Astrocyte (in vitro differentiated cells and primary cell): Measurements from ENCODE around the gene LMCD1. TPM values are rescaled to one million over a fixed set of nuclear protein-coding genes. Genes with fewer than 3 reads are reported as not detected.
A peak's percentile ranks its signal among the peaks of the same experiment; 100 is the strongest.

Source experiments
- DNase-seq: peaks from one replicate; pipeline ENCODE4 v3.0.0-alpha.2; 2010; ENCODE audit warnings: low read depth
- FAIRE-seq: peaks from 2 replicates; lab custom pipeline; 2011; peaks lifted over from hg19 to GRCh38; lab: Jason Lieb, UNC
- H2AFZ ChIP-seq: 2 replicates; pipeline ENCODE4 v1.6.0; 2012; ENCODE audit warnings: low read depth, low read length, inconsistent platforms
- H3K27ac ChIP-seq: 2 replicates; pipeline ENCODE4 v1.5.1; 2011; ENCODE audit warnings: low read depth, low read length, inconsistent platforms
- H3K27me3 ChIP-seq: 2 replicates; pipeline ENCODE4 v1.6.0; 2011; ENCODE audit warnings: low read length, inconsistent platforms; ENCODE audit not compliant: insufficient read depth
- H3K36me3 ChIP-seq: 2 replicates; pipeline ENCODE4 v1.5.1; 2011; ENCODE audit warnings: low read length, inconsistent platforms; ENCODE audit not compliant: insufficient read depth
- H3K4me1 ChIP-seq: 2 replicates; pipeline ENCODE4 v1.5.1; 2011; ENCODE audit warnings: low read length, inconsistent platforms; ENCODE audit not compliant: insufficient read depth
- H3K4me2 ChIP-seq: 2 replicates; pipeline ENCODE4 v1.6.0; 2012; ENCODE audit warnings: low read length, inconsistent platforms
- H3K4me3 ChIP-seq: 2 replicates; pipeline ENCODE4 v1.5.1; 2011; ENCODE audit warnings: low read depth, mild to moderate bottlenecking, low read length, inconsistent platforms; ENCODE audit not compliant: insufficient read depth
- H3K79me2 ChIP-seq: 2 replicates; pipeline ENCODE4 v1.6.0; 2012; ENCODE audit warnings: mild to moderate bottlenecking, low read length, inconsistent platforms; ENCODE audit not compliant: insufficient read depth
- H3K9ac ChIP-seq: 2 replicates; pipeline ENCODE4 v1.6.0; 2012; ENCODE audit warnings: mild to moderate bottlenecking, low read length, inconsistent platforms
- H3K9me3 ChIP-seq: 2 replicates; pipeline ENCODE4 v1.5.1; 2012; ENCODE audit warnings: low read depth, mild to moderate bottlenecking, low read length, inconsistent platforms; ENCODE audit not compliant: insufficient read depth
- H4K20me1 ChIP-seq: 2 replicates; pipeline ENCODE4 v1.6.0; 2012; ENCODE audit warnings: low read length, inconsistent platforms; ENCODE audit not compliant: insufficient read depth
- H3K27ac Mint-ChIP-seq: one replicate; pipeline ENCODE4 v1.8.0; 2021; ENCODE audit warnings: mild to moderate bottlenecking, mixed read lengths; ENCODE audit not compliant: unreplicated experiment
- H3K27me3 Mint-ChIP-seq: one replicate; pipeline ENCODE4 v1.8.0; 2021; ENCODE audit warnings: low read depth, mixed read lengths; ENCODE audit not compliant: unreplicated experiment
- H3K36me3 Mint-ChIP-seq: one replicate; pipeline ENCODE4 v1.8.0; 2021; ENCODE audit warnings: low read depth, mixed read lengths; ENCODE audit not compliant: unreplicated experiment
- H3K4me1 Mint-ChIP-seq: one replicate; pipeline ENCODE4 v1.8.0; 2021; ENCODE audit warnings: low read depth, mixed read lengths; ENCODE audit not compliant: unreplicated experiment
- H3K4me3 Mint-ChIP-seq: one replicate; pipeline ENCODE4 v1.8.0; 2021; ENCODE audit warnings: mild to moderate bottlenecking, moderate library complexity, mixed read lengths; ENCODE audit not compliant: unreplicated experiment
- H3K9me3 Mint-ChIP-seq: one replicate; pipeline ENCODE4 v1.8.0; 2021; ENCODE audit warnings: mild to moderate bottlenecking, mixed read lengths; ENCODE audit not compliant: unreplicated experiment
- EZH2 ChIP-seq: IDR thresholded peaks from 2 replicates; pipeline ENCODE4 v1.6.1; 2012; ENCODE audit warnings: mild to moderate bottlenecking, low read length, inconsistent platforms; ENCODE audit not compliant: insufficient read depth
- total RNA-seq: library from RNA; stranded (reverse); gene quantifications from 2 replicates; pipeline ENCODE4 v1.2.1, GENCODE V29; 2021
- TF ChIP-seq, protein P1 (sequence below): IDR thresholded peaks from 2 replicates; pipeline ENCODE4 v1.5.1; 2011; ENCODE audit warnings: low read depth, mild to moderate bottlenecking, inconsistent platforms, low read length, moderate library complexity; ENCODE audit not compliant: insufficient read depth

Gene LMCD1
- total RNA-seq, 1 donor from 2014 or later: 374 TPM

DNA sequence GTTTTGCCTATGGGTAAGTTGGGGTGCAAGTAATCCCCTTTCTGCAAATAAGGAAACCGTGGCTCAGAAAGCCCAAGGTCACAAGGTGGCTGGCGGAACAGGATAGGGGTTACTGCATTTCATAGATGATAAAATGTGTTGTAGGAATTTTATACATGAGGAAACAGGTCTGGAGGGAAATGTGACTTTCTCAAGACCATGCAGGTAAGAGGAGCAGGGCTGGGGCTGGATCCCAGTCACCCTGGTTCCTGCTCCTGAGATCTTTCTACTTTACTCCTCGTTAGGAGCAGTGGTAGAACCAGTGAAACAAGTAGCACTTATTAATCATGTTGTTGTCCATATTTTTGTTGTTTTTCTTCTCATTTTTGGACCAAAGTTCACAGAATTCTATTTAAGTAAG, 79.8 kb downstream of the LMCD1 start:
- no peaks in the 10 kb centered on the region for H3K36me3 ChIP-seq
- no peaks in the 10 kb centered on the region for H3K27me3 ChIP-seq
- H3K27ac ChIP-seq: no peak overlapping the region
- Mint-ChIP-seq H3K27me3 (no peaks in the 10 kb centered on the region), H3K9me3 (no peaks in the 10 kb centered on the region), H3K27ac (no peak overlapping the region), H3K36me3 (peaks cover 4% of the 10 kb centered on the region), H3K4me1 (peaks cover 36% of the 10 kb centered on the region), H3K4me3 (no peak overlapping the region)
- no peak overlapping the region for H3K9ac ChIP-seq
- H3K4me3 ChIP-seq: no peak overlapping the region
- no peaks in the 10 kb centered on the region for H3K79me2 ChIP-seq
- H3K9me3 ChIP-seq: no peaks in the 10 kb centered on the region
- no peak for FAIRE-seq
- no peak overlapping the region for H3K4me2 ChIP-seq
- no peak for DNase-seq
- no peak overlapping the region for H2AFZ ChIP-seq
- TF ChIP-seq, protein P1, sequence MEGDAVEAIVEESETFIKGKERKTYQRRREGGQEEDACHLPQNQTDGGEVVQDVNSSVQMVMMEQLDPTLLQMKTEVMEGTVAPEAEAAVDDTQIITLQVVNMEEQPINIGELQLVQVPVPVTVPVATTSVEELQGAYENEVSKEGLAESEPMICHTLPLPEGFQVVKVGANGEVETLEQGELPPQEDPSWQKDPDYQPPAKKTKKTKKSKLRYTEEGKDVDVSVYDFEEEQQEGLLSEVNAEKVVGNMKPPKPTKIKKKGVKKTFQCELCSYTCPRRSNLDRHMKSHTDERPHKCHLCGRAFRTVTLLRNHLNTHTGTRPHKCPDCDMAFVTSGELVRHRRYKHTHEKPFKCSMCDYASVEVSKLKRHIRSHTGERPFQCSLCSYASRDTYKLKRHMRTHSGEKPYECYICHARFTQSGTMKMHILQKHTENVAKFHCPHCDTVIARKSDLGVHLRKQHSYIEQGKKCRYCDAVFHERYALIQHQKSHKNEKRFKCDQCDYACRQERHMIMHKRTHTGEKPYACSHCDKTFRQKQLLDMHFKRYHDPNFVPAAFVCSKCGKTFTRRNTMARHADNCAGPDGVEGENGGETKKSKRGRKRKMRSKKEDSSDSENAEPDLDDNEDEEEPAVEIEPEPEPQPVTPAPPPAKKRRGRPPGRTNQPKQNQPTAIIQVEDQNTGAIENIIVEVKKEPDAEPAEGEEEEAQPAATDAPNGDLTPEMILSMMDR: no peak
- TF ChIP-seq EZH2: no peak
- H3K4me1 ChIP-seq: peaks cover 14% of the 10 kb centered on the region
- no peaks in the 10 kb centered on the region for H4K20me1 ChIP-seq

DNA sequence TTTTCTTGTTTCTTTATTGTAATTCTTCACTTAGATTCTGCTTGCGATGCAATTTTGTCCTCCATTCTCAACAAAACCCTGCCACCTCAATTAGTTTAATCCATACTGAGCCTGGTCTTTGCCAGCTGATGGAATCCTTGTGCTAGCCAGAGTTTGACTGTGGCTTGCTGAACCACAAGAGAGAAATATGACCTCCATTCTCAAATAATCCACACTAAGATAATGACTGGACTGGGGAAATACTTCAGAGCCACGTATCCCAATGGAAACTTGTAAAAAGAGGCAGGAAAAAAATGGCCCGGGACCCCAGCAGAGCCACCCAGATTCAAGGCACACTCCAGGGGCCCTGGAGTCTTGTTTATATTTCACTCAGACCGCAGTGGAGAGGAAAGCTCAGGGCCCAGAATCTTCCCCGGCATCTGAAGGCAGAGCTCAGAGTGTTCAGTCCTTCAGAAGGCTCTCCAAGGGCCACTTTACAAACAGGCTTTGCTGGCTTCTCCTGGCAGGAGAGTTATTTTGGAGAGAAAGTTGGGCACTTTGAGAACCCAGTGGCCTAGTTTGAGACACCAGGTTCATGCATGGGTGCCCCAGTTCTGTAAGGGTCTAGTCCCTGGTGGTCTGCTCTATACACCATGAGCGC, 80.3 kb downstream of the LMCD1 start:
- Histone ChIP-seq H3K27me3 (no peaks in the 10 kb centered on the region), H3K27ac (no peak overlapping the region)
- no peak for FAIRE-seq

DNA sequence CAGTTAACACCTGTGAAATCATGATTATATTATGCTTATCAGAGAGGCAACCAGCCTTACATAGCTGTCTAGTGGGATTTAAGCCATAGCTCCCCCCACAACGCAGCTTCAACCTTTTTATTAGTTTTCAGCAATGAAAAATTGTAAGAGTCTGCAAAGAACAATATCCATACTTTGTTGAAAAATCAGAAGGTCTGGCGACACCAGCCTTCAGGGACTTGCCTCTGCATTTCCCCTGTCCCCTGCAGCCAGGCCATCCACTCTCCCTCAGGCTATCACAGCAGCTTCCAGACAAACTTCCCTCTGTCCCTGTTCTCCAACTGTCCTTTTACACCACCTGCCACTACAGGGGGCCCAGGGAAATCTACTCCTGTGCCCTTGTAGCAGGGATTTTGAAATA, 83.0 kb downstream of the LMCD1 start:
- no peaks in the 10 kb centered on the region for H3K9me3 Mint-ChIP-seq
- TF ChIP-seq, protein P1: no peak
- no peak for TF ChIP-seq EZH2
- Histone ChIP-seq H3K4me3 (no peak overlapping the region), H3K9me3 (no peaks in the 10 kb centered on the region), H3K27ac (no peak overlapping the region), H3K36me3 (no peaks in the 10 kb centered on the region), H3K4me2 (no peak overlapping the region), H3K9ac (no peak overlapping the region), H3K4me1 (peaks cover 8% of the 10 kb centered on the region), H2AFZ (no peak overlapping the region), H3K27me3 (no peaks in the 10 kb centered on the region), H4K20me1 (no peaks in the 10 kb centered on the region), H3K79me2 (no peaks in the 10 kb centered on the region)
- no peaks in the 10 kb centered on the region for H3K27me3 Mint-ChIP-seq
- DNase-seq (no peak), FAIRE-seq (no peak)
- H3K4me3 Mint-ChIP-seq: no peak overlapping the region
- no peak overlapping the region for H3K27ac Mint-ChIP-seq
- H3K36me3 Mint-ChIP-seq: peaks cover 3% of the 10 kb centered on the region
- peaks cover 21% of the 10 kb centered on the region for H3K4me1 Mint-ChIP-seq

More for the DNA sequence above, 80.3 kb downstream of the LMCD1 start:
- H3K4me1 Mint-ChIP-seq: peaks cover 35% of the 10 kb centered on the region
- Histone ChIP-seq H3K9ac (no peak overlapping the region), H3K36me3 (no peaks in the 10 kb centered on the region), H3K79me2 (no peaks in the 10 kb centered on the region), H2AFZ (no peak overlapping the region), H3K9me3 (no peaks in the 10 kb centered on the region), H3K4me1 (peaks cover 9% of the 10 kb centered on the region), H3K4me2 (no peak overlapping the region), H3K4me3 (no peak overlapping the region), H4K20me1 (no peaks in the 10 kb centered on the region)
- H3K9me3 Mint-ChIP-seq: no peaks in the 10 kb centered on the region
- H3K27ac Mint-ChIP-seq: no peak overlapping the region
- H3K4me3 Mint-ChIP-seq: no peak overlapping the region
- TF ChIP-seq, protein P1: no peak
- TF ChIP-seq EZH2: no peak
- H3K27me3 Mint-ChIP-seq: no peaks in the 10 kb centered on the region
- peaks cover 3% of the 10 kb centered on the region for H3K36me3 Mint-ChIP-seq
- DNase-seq: peak; percentile 50
